WERI-Rb-1 (cell line): Measurements from ENCODE around the gene NRXN3.

ENCODE experiments used
- DNase-seq: peaks from one replicate; pipeline ENCODE4 v3.0.0-alpha.2; 2020
- H3K27ac ChIP-seq: fragments of 250-450 bp; sonication (Bioruptor Pico); 2 replicates; pipeline ENCODE4 v1.5.1; 2020; ENCODE audit warnings: mild to moderate bottlenecking, moderate library complexity
- H3K27me3 ChIP-seq: fragments of 250-450 bp; sonication (Bioruptor Pico); 2 replicates; pipeline ENCODE4 v1.5.1; 2021; ENCODE audit warnings: mild to moderate bottlenecking, low read depth, moderate library complexity; ENCODE audit not compliant: insufficient read depth, severe bottlenecking
- H3K36me3 ChIP-seq: fragments of 250-450 bp; sonication (Bioruptor Pico); 2 replicates; pipeline ENCODE4 v1.5.1; 2020; ENCODE audit warnings: mild to moderate bottlenecking, moderate library complexity
- H3K4me3 ChIP-seq: 2 replicates; pipeline ENCODE4 v1.5.1; 2011; ENCODE audit warnings: low read depth, mild to moderate bottlenecking, control low read depth, low read length
- H3K9me3 ChIP-seq: fragments of 250-450 bp; sonication (Bioruptor Pico); 2 replicates; pipeline ENCODE4 v1.5.1; 2021; ENCODE audit warnings: mild to moderate bottlenecking, moderate library complexity; ENCODE audit not compliant: severe bottlenecking
- CTCF ChIP-seq: IDR thresholded peaks from 2 replicates; pipeline ENCODE4 v1.5.1; 2011; ENCODE audit warnings: low read depth, mild to moderate bottlenecking, control low read depth, inconsistent platforms, low read length

NRXN3 gene

GRCh38 chr14:79600406-79600805, 1430.2 kb downstream of the NRXN3 start:
- no peak overlapping the region for H3K4me3 ChIP-seq
- H3K9me3 ChIP-seq: no peaks in the 10 kb centered on the region
- DNase-seq: no peak
- H3K27me3 ChIP-seq: no peaks in the 10 kb centered on the region
- no peak for TF ChIP-seq CTCF
- no peak overlapping the region for H3K27ac ChIP-seq
- H3K36me3 ChIP-seq: no peaks in the 10 kb centered on the region

GRCh38 chr14:79601579-79601978, 1431.4 kb downstream of the NRXN3 start:
- Histone ChIP-seq H3K36me3 (no peaks in the 10 kb centered on the region), H3K27me3 (no peaks in the 10 kb centered on the region), H3K9me3 (no peaks in the 10 kb centered on the region), H3K4me3 (no peak overlapping the region), H3K27ac (no peak overlapping the region)
- no peak for TF ChIP-seq CTCF
- no peak for DNase-seq

DNA sequence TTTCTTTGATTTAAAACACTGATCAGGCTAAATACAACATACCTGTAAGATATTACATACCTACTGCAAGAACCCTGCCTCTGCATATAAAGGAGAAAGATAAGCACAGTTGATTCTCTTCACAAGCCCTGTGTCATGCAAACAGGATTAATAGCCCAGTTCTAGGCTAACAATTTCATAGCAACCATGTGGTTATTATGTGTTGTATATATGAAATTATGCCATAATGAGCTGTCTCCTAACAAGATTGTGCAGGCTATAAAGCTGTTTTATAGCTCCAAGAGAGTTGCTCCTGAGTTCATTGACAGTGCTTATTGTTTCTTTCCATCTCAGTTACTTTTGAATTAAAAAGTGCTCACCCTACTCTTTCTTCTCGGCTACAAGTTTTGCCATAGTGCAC, 1431.9 kb downstream of the NRXN3 start:
- H3K27me3 ChIP-seq: no peaks in the 10 kb centered on the region
- DNase-seq: no peak
- H3K9me3 ChIP-seq: no peaks in the 10 kb centered on the region
- no peak for TF ChIP-seq CTCF
- no peak overlapping the region for H3K27ac ChIP-seq
- H3K4me3 ChIP-seq: no peak overlapping the region
- H3K36me3 ChIP-seq: no peaks in the 10 kb centered on the region

GRCh38 chr14:79602742-79603141, 1432.6 kb downstream of the NRXN3 start:
- H3K36me3 ChIP-seq: no peaks in the 10 kb centered on the region
- H3K9me3 ChIP-seq: no peaks in the 10 kb centered on the region
- H3K4me3 ChIP-seq: no peak overlapping the region
- no peak overlapping the region for H3K27ac ChIP-seq
- TF ChIP-seq CTCF: no peak
- H3K27me3 ChIP-seq: no peaks in the 10 kb centered on the region
- no peak for DNase-seq

- Histone ChIP-seq H3K4me3 (no peak overlapping the region), H3K36me3 (no peaks in the 10 kb centered on the region), H3K9me3 (no peaks in the 10 kb centered on the region), H3K27ac (no peak overlapping the region), H3K27me3 (no peaks in the 10 kb centered on the region)
- DNase-seq: no peak
- no peak for TF ChIP-seq CTCF
These were observed 1435.7 kb downstream of the NRXN3 start for GRCh38 chr14:79605849-79606248.

GRCh38 chr14:79608446-79608845, 1438.3 kb downstream of the NRXN3 start:
- no peak for DNase-seq
- Histone ChIP-seq H3K27ac (no peak overlapping the region), H3K4me3 (no peak overlapping the region), H3K9me3 (no peaks in the 10 kb centered on the region), H3K27me3 (no peaks in the 10 kb centered on the region), H3K36me3 (no peaks in the 10 kb centered on the region)
- TF ChIP-seq CTCF: no peak
